GM19099 (cell line): ENCODE measurements around the gene RGS16.

Experiments used
- POLR2A ChIP-seq: IDR thresholded peaks from 3 replicates; pipeline ENCODE4 v1.6.1; 2011; ENCODE audit warnings: low read depth; ENCODE audit not compliant: insufficient read length; ENCODE audit errors: extremely low read depth

RGS16 gene

GRCh38 chr1:182600036-182600713 lies 4.0 kb downstream of the RGS16 start:
- no peak for TF ChIP-seq POLR2A

- no peak for TF ChIP-seq POLR2A
Observed at GRCh38 chr1:182599339-182599738, 4.8 kb downstream of the RGS16 start.

GRCh38 chr1:182598296-182598695 lies 5.9 kb downstream of the RGS16 start:
- peak; percentile 34 for TF ChIP-seq POLR2A

- no peak for TF ChIP-seq POLR2A
Observed at GRCh38 chr1:182596934-182597333, 7.3 kb downstream of the RGS16 start.

- TF ChIP-seq POLR2A: no peak
Observed at GRCh38 chr1:182595641-182596240, 8.4 kb downstream of the RGS16 start.

GRCh38 chr1:182589931-182590330 lies 14.3 kb downstream of the RGS16 start:
- no peak for TF ChIP-seq POLR2A

GRCh38 chr1:182589520-182589919 lies 14.7 kb downstream of the RGS16 start:
- TF ChIP-seq POLR2A: no peak

GRCh38 chr1:182588500-182589396 lies 15.4 kb downstream of the RGS16 start, which contains the start of gene RNASEL:
RNASEL (minus strand) TSS chr1:182589256; CDS start chr1:182586806, 2,450 bp downstream.
- TF ChIP-seq POLR2A: peak; percentile 42

- no peak for TF ChIP-seq POLR2A
Observed at GRCh38 chr1:182587666-182588499, 16.3 kb downstream of the RGS16 start.

GRCh38 chr1:182587093-182587492 lies 17.1 kb downstream of the RGS16 start:
- TF ChIP-seq POLR2A: no peak

GRCh38 chr1:182586380-182586779 lies 17.8 kb downstream of the RGS16 start:
- TF ChIP-seq POLR2A: no peak

- TF ChIP-seq POLR2A: no peak
Observed at GRCh38 chr1:182584746-182585145, 19.4 kb downstream of the RGS16 start.

GRCh38 chr1:182580736-182581135 lies 23.5 kb downstream of the RGS16 start:
- TF ChIP-seq POLR2A: no peak

GRCh38 chr1:182575540-182576149 lies 28.5 kb downstream of the RGS16 start:
- TF ChIP-seq POLR2A: no peak
